ENCODE measurements around the gene DNAJC6.

Gene DNAJC6

GRCh38 chr1:65297706-65298105 lies 11.6 kb upstream of the DNAJC6 start:
- no peak for DNase-seq

DNA sequence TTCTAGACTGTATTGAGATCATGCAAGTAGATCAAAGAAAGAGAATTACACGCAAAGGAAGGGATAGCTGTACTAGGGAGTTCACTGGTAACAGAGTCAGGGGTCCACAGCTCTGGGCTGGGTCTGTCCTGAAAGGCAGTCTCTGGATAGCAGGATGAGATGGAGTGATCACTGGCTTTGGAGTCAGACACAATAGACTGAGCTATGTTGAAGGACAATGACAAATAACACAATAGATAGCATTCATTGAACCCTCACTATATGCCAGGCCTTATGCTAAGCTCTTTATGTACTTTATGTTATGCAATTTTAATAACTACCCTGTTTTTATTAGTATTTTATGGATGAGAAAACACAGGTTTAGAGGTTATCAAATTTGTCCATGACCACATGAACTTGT lies 10.0 kb upstream of the DNAJC6 start:
- no peak for DNase-seq

DNA sequence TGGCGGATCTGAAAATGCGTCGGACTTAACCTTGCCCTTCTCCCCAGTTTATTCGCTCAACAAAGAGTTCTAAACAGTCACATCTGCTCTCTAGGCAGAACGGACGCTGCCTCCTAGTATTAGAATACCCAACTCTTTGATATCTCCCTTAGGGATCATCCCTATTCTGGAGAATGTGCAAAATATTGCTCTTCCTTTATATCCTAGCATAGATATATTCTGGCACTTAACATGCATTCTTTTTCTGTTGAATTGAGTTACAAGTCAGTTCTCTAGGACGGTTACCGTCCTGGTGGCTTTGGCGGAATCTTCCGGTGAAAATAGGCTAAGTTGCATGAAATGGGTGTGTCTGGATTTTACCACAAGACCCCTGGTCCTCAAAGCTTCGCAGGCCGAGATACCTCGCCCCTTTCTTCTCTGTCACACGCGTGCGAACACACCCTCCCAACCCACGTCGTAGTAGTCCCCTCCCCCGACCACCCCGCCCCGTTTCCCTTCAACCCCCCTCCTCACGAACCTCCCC lies 501 bp upstream of the DNAJC6 start:
- DNase-seq, result no peak

- DNase-seq, result no peak
Measured at GRCh38 chr1:65310078-65310587, 790 bp downstream of the DNAJC6 start.

DNA sequence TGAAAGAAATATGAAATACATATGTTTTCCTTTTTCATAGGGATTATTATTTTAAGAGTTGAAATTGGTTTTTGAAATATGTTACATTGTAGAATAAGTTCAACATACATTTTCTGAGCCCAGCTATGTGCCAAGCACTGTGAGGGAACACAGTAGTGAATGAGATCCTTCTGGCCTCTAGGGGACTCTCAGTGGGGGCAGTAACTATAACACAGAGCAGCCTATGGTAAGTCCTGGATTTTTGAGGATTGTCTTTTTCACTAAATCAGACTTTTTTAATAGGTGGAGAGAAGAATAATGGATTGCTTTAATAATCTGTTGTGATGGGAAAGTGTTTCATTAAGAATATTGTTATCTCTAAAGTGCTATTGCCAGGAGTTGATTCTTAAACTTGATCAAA lies 2.4 kb downstream of the DNAJC6 start:
- DNase-seq, result no peak

- DNase-seq, result no peak
Measured at GRCh38 chr1:65316233-65316632, 6.9 kb downstream of the DNAJC6 start.

DNA sequence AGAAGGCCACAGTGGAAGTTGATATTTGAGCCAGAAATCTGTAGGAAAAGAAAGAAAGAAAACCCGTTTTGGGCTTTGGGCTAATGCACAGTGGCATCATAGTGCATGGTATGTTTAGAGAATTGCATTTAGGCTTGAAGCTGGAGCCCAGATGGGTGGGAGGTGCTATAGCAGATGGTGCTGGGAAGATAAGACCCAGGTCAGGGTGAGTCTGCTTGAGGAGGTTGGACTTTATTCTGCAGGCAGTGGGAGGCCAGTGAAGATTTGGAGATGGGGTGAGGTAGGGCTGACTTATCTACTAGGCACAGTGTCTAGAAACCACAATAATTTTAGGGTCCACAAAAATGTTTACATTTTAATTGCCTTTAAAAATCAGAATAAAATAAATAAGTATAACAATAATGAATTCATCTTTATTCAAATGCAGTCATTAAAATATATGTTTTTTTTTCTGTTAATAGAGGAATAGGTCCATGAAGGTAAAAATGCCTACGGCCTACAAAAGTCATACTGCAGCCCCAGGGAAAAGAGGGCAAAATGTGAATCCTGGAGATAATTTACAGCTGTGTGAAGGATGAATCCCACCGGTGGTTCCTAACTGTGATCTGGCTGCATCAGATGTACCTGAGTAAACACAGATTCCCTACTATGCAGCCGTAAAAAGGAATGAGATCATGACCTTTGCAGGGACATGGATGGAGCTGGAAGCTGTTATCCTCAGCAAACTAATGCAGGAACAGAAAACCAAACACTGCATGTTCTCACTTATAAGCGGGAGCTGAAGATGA lies 8.7 kb downstream of the DNAJC6 start:
- no peak for DNase-seq

DNA sequence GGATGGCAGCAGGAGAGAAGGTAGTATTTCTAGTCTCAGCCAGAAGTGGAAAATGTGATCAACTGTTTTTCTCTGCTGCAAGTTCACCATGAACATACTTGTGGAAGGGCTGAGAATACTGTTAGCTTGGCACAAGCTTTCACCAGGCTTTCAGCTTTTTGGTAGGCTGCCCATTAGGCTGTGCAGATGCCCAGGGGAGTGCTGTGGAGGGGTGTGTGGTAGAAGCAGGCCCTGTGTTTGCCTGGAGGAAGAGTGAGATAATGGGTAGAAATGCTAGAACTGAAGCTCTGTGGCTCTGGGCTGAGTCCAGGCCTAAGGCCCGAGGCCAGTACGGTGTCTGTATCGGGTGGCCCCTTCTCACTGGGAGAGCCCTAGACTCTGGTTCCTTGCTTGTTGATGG lies 9.8 kb downstream of the DNAJC6 start:
- DNase-seq, result no peak

- DNase-seq, result no peak
Measured at GRCh38 chr1:65319754-65320153, 10.4 kb downstream of the DNAJC6 start.

GRCh38 chr1:65321879-65322278 lies 12.5 kb downstream of the DNAJC6 start:
- no peak for DNase-seq

GRCh38 chr1:65323246-65323645 lies 13.9 kb downstream of the DNAJC6 start:
- no peak for DNase-seq

DNA sequence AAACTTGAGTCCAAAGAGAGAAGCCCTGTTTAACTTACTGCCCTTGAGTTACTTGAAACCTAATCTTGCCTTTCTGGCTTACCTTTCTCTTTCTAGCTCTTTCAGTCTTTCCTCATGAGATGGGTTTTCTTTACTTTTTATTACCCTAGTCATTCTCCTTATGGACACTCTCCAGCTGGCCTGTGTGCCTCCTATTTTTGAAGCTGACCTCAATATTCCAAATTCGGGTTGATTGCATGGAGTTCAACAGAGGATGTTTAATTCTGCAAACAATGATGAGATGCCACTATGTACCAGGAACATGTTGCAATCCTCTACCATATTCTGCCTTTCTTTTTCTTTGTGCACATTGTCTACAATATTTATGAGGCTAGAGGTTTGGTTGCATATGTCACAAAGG lies 20.7 kb downstream of the DNAJC6 start:
- DNase-seq, result no peak

DNA sequence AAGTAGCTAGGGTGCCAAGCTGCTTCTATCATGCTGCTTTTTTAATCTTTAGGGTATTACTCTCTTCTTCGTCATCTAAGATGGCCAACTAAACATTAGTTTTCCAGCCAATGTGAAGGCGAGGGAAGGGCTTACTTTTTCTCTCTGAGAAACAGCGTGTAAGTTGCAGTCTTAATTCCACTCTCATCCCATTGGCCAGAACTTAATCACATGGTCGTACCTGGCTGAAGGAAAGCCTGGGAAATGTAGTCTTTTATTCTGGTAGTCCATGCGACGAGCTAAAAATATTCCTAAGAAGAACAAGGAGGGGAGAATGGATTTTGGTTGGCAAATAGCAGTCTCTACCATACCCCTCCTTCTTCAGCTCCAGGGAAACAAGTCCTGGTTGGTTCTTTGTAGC lies 21.5 kb downstream of the DNAJC6 start:
- DNase-seq, result no peak

GRCh38 chr1:65332821-65333220 lies 23.5 kb downstream of the DNAJC6 start:
- DNase-seq, result no peak

DNA sequence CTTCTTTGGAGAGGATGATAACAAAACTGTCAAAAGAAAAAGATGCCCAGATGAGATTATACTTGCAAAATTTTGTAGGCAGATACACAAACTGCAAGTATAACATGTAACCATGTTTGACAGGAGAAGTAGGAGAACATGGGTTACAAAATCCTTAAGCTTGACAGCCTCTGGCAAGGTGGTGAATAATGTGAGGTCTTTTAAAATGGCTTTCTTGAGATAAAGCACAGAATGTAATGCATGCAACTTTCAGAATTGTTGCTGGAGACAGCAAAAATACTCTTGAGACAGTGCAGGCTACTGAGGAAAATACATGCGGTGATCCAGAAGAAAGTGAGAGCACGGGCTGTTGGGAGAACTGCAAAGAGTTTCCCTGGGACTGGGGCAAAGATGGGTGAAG lies 24.7 kb downstream of the DNAJC6 start:
- no peak for DNase-seq

- DNase-seq, result no peak
Measured at GRCh38 chr1:65339866-65340468, 30.6 kb downstream of the DNAJC6 start.

- DNase-seq, result no peak
Measured at GRCh38 chr1:65341381-65341780, 32.0 kb downstream of the DNAJC6 start.

DNA sequence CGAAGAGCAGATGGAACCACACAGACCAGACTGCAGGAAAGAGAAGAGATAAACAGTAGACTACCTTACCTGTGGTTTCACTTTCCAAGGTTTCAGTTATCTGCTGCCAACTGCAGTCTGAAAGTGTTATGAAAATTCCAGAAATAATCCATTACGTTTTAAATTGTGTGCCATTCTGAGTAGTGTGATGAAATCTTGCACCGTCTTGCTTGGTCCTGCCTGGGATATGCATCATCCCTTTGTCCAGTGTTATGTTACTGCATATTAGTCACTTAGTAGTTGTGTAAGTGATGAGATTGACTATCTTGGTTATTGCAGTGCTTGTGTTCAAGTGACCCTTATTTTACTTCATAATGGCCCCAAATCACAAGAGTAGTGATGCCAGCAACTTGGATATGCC lies 33.9 kb downstream of the DNAJC6 start:
- DNase-seq, result no peak

DNA sequence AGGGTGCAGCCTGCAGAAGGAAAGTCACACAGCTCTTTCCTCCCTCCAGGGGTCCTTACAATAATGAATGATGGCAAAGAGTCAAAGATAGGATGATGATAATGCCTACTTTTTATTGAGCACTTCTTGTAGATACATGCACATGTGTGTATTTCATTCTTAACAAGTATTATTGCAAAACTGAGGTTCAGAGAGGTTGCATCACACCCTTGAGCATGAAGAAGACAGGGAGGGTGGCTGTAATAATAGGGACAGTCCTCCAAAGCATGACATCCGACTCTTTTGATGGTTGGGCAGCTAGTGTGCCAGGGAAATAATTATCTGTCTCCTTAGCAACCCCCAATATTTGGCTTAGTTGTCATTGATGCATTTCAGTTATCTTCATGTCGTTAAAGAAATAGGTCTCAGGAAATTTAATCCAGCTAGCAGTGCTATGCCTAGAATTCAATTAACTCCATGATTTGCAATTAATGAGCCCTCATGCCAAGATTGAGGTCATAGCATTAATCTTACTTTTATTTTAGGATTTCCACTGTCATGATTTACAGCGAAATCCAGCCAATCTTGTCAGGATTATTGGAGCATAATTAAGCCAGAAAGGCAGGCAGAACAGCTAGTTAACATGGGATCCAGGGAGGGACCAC lies 35.0 kb downstream of the DNAJC6 start:
- DNase-seq, result no peak

DNA sequence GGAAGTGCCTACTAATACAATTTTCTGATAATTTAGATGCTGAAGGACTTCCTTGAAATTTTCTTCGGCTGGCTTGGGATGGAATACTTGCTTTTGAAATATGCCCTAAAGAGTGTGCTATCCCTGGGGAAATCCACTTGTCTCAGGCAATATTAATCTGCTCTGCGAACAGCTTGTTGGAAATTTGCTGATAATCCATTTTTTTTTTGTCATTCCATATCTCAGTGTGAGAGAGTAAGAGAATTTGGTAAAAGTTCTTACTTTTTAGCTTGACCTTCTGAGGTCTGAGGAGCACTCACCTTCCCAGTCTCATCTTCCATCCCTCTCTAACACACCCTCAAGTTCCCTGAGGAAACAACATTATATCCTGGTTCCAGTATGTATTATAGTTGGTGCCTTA lies 36.8 kb downstream of the DNAJC6 start:
- DNase-seq, result no peak

- no peak for DNase-seq
Measured at GRCh38 chr1:65355031-65355712, 45.8 kb downstream of the DNAJC6 start.

DNA sequence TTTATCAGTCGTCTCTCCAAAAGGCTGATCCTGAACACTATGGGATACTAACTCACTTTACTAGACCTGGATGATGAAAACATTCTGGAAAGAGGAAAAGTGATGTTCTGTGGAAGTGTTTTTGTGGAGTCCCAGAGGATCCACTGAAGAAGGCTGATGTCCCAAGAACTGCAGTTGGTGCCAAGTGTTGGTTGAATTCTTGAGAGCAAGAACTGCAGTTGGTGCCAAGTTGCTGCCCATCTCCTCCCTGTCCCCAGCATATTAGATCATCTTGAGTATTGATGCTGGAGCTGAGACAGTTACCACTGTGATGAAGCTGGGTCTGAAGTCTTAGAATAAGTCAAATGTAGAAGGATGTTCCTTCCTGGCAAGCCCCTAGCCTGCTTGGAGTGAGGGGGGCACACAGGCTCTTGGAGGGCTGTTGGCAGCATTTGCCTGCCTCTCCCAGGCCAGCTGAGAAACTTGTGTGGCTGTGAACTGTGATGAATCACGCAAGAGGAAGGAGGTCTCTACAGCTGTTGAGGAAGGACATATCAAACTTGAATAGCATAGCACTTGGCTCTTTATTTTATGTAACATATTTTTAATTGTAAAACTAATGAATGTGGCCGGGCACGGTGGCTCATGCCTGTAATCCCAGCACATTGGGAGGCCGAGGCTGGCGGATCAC lies 48.1 kb downstream of the DNAJC6 start:
- no peak for DNase-seq

DNA sequence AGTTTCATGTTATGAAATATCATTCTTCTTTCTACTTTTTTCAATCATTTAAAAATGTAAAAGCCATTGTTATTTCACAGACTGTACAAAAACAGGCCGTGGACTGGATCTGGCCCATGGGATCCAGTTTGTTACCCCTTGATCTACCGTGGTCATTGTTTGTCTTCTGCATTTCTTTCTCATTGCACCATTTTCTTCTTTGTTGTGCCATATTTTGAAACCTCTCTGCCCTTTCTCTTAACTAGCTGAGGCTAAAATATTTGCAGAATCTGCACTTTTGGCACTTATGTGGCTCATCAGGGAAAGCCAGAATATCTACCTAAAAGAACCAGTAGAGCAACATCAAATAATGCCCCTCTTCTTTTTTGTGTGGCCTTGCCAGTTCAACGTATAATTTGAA lies 50.5 kb downstream of the DNAJC6 start:
- no peak for DNase-seq

Data from SIG-M5 (cell line).